BE2C (cell line): Measurements from ENCODE around the gene TIMM22.

Experiments
- DNase-seq: peaks from one replicate; pipeline ENCODE4 v3.0.0-alpha.2; 2020
- H3K27me3 ChIP-seq: fragments of 250-450 bp; sonication (Bioruptor Pico); 2 replicates; pipeline ENCODE4 v1.5.1; 2020; ENCODE audit warnings: mild to moderate bottlenecking
- H3K36me3 ChIP-seq: fragments of 250-450 bp; sonication (Bioruptor Pico); 2 replicates; pipeline ENCODE4 v1.5.1; 2020; ENCODE audit warnings: mild to moderate bottlenecking
- H3K4me1 ChIP-seq: fragments of 250-450 bp; sonication (Bioruptor Pico); 2 replicates; pipeline ENCODE4 v1.5.1; 2020
- H3K4me3 ChIP-seq: 2 replicates; pipeline ENCODE4 v1.5.1; 2011; ENCODE audit warnings: low read depth, low read length
- H3K9me3 ChIP-seq: fragments of 250-450 bp; sonication (Bioruptor Pico); 2 replicates; pipeline ENCODE4 v1.5.1; 2020
- CTCF ChIP-seq: IDR thresholded peaks from 2 replicates; pipeline ENCODE4 v1.5.1; 2012; ENCODE audit warnings: mild to moderate bottlenecking, low read depth, low read length

Gene TIMM22

GRCh38 chr17:978103-979093, 18.5 kb upstream of the TIMM22 start:
- TF ChIP-seq CTCF, result no peak
- no peak overlapping the region for H3K4me3 ChIP-seq
- H3K36me3 ChIP-seq, result no peaks in the 10 kb centered on the region
- DNase-seq, result no peak
- H3K9me3 ChIP-seq, result no peaks in the 10 kb centered on the region
- peaks cover 40% of the 10 kb centered on the region for H3K27me3 ChIP-seq
- no peaks in the 10 kb centered on the region for H3K4me1 ChIP-seq

GRCh38 chr17:979212-979538, 17.8 kb upstream of the TIMM22 start:
- Histone ChIP-seq H3K4me3 (no peak overlapping the region), H3K4me1 (no peaks in the 10 kb centered on the region), H3K9me3 (no peaks in the 10 kb centered on the region), H3K27me3 (peaks cover 37% of the 10 kb centered on the region), H3K36me3 (no peaks in the 10 kb centered on the region)
- TF ChIP-seq CTCF, result no peak
- DNase-seq, result no peak

GRCh38 chr17:979539-980405, 17.2 kb upstream of the TIMM22 start, which contains the start of gene NXN:
TSS of gene NXN (minus strand) at chr17:979776.
- no peaks in the 10 kb centered on the region for H3K4me1 ChIP-seq
- H3K4me3 ChIP-seq, result peak within 1 kb of the TSS; percentile 38
- H3K9me3 ChIP-seq, result no peaks in the 10 kb centered on the region
- TF ChIP-seq CTCF, result no peak
- no peaks in the 10 kb centered on the region for H3K36me3 ChIP-seq
- peak; percentile 79 for DNase-seq
- peaks cover 37% of the 10 kb centered on the region for H3K27me3 ChIP-seq

GRCh38 chr17:980406-981291, 16.3 kb upstream of the TIMM22 start:
- TF ChIP-seq CTCF, result peak; percentile 65
- Histone ChIP-seq H3K4me1 (no peaks in the 10 kb centered on the region), H3K27me3 (peaks cover 28% of the 10 kb centered on the region), H3K9me3 (no peaks in the 10 kb centered on the region), H3K36me3 (no peaks in the 10 kb centered on the region), H3K4me3 (peak overlapping the region; percentile 38)
- DNase-seq, result peak; percentile 67

GRCh38 chr17:981292-981658, 15.7 kb upstream of the TIMM22 start:
- H3K9me3 ChIP-seq, result no peaks in the 10 kb centered on the region
- H3K27me3 ChIP-seq, result peaks cover 25% of the 10 kb centered on the region
- no peak for DNase-seq
- no peaks in the 10 kb centered on the region for H3K4me1 ChIP-seq
- no peak overlapping the region for H3K4me3 ChIP-seq
- no peaks in the 10 kb centered on the region for H3K36me3 ChIP-seq
- no peak for TF ChIP-seq CTCF
